GM12801 (cell line): Measurements from ENCODE around the gene ZP1.

Experiments used
- TF ChIP-seq, protein P1 (sequence below): IDR thresholded peaks from one replicate; pipeline ENCODE4 v1.5.1; 2011; ENCODE audit warnings: control low read depth; ENCODE audit not compliant: insufficient read length; ENCODE audit errors: extremely low read depth

Gene ZP1

GRCh38 chr11:60924110-60924905 is 57.0 kb downstream of the ZP1 start, which contains the start of gene TMEM132A:
TMEM132A (plus strand) TSS chr11:60924460; CDS start chr11:60924634, 174 bp downstream.
- TF ChIP-seq, protein P1, sequence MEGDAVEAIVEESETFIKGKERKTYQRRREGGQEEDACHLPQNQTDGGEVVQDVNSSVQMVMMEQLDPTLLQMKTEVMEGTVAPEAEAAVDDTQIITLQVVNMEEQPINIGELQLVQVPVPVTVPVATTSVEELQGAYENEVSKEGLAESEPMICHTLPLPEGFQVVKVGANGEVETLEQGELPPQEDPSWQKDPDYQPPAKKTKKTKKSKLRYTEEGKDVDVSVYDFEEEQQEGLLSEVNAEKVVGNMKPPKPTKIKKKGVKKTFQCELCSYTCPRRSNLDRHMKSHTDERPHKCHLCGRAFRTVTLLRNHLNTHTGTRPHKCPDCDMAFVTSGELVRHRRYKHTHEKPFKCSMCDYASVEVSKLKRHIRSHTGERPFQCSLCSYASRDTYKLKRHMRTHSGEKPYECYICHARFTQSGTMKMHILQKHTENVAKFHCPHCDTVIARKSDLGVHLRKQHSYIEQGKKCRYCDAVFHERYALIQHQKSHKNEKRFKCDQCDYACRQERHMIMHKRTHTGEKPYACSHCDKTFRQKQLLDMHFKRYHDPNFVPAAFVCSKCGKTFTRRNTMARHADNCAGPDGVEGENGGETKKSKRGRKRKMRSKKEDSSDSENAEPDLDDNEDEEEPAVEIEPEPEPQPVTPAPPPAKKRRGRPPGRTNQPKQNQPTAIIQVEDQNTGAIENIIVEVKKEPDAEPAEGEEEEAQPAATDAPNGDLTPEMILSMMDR: no peak
